NCI-H226 (cell line): Measurements from ENCODE around the gene CAMKK1.

Source experiments
- DNase-seq: peaks from one replicate; pipeline ENCODE4 v3.0.0-alpha.2; 2015

The CAMKK1 gene

DNA sequence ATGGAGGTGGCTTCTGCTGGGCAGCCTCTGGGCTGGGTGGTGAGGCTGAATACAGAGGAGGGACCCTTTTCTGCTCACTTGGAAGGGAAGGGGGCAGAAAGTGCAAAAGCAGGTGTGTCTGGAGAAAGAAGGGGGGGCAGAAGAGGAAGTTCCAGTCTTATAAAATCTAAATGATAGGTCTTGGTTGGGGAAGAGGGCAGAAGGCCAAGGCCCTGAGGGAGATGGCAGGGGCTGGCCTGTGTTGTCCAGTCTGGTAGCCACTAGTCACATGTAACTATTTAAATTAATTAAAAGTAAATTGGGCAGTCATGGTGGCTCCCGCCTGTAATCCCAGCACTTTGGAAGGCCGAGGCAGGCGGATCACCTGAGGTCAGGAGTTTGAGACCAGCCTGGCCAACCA lies 2.5 kb upstream of the CAMKK1 start:
- no peak for DNase-seq

DNA sequence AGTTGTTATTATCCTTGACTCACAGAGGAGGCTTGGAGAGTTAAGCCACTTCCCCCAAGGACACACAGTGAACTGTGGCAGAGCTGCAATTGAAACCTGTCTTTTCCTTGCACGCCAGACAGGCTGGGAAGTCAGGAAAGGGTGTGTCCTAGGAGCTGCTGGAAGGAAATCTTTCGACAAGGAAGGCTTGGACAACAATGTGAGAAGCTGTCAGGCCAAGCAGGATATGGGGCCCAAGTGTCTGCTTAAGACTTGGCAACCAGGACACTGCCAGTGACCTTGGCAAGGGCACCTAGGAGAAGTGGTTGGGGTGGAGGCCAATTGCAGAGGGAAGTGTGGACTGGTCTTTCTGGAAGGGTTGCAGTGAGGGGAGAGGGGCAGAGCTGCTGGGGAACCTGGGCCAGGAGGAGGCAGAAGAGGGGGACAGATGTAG lies 2.1 kb upstream of the CAMKK1 start:
- DNase-seq, result peak; percentile 46

- DNase-seq, result no peak
Observed at GRCh38 chr17:3894188-3894587, 1.3 kb upstream of the CAMKK1 start.

DNA sequence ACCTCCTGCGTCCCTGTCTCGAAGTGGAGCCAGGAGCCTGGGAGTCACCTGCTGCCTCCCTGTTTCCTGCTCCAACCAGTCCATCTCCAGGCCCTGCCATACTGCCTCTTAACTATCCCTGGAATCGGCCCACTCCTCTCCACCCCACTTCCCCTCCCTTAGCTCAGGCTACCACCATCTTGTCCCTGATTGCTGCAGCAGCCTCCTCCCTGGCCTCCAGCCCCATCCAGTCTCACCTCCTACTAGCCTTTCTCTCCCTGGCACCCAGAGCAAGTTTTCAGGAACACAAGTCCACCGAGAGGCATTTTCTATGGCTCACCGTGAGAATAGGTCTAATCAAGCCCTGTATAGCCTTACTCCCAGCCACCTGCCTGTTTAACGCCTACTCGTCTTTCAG lies 865 bp upstream of the CAMKK1 start:
- no peak for DNase-seq

DNA sequence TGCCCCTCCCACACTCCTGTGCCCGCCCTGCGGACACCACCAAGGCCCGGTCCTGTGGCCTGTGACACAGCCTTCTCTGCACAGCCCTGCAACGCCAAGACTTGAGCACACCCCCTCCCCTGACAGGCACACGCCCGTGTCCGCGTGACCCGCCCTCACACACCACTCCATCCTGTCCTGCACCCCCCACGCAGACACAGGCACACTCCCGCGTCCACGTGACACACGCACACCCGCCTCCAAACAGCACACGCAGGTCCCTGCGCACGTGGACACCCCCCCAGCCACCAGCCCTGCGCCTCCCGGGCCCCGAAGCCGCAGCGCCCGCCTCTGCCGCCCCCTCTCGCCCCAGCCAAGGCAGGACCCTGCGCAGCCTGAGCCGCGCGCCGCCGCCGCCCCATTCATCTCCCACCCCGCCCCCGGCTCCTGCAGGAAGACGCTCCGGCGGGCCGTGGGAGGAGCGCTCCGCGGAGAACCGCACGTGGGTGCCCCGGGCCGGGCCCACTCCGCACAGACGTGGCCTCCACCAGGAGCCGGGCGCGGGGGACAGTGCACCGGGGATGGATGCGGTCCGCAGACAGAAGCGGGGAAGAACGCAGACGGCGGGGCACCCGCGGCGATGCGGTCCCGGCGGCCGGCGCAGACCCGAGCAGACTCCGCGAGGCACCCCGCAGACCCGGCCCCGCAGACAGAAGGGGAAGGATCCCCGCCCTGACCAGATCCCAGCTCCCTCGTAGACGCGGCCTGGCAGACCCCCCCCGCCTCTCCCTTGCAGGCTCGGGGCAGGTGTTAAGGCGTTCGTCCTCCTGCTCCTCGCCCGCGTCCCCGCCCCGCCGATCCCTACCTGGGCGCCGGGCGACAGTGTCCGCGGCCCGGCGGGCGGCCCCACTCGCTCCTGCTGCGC lies 506 bp downstream of the CAMKK1 start:
- DNase-seq, result peak; percentile 52

- DNase-seq, result no peak
Observed at GRCh38 chr17:3891626-3892094, 1.2 kb downstream of the CAMKK1 start.

GRCh38 chr17:3890878-3891219 lies 2.0 kb downstream of the CAMKK1 start:
- DNase-seq, result no peak

- peak; percentile 80 for DNase-seq
Observed at GRCh38 chr17:3890082-3890877, 2.6 kb downstream of the CAMKK1 start.

GRCh38 chr17:3889325-3890012 lies 3.4 kb downstream of the CAMKK1 start:
- DNase-seq, result no peak

- DNase-seq, result peak; percentile 94
Observed at GRCh38 chr17:3888343-3889171, 4.3 kb downstream of the CAMKK1 start.

GRCh38 chr17:3887804-3888203 lies 5.0 kb downstream of the CAMKK1 start:
- DNase-seq, result no peak

- no peak for DNase-seq
Observed at GRCh38 chr17:3887394-3887793, 5.5 kb downstream of the CAMKK1 start.

- no peak for DNase-seq
Observed at GRCh38 chr17:3886776-3887175, 6.1 kb downstream of the CAMKK1 start.

DNA sequence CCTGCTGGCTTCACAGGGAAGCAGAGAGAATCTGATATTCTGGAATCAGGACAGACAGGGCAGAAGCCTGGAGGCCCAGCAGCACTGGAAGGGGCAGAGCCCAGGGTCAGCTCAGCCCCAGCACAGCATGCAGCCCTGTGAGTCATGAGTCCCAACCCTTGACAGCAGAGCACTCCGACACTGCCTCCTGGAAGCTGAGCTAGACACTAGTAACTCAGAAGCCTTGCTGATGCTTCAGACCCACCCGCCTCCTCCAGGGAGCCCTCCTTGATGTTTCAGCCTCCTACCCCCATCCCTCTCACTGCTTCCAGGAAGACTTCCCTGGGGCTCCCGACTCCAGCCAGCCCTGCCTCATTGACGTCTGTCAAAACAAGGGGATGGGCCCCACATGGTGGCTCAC lies 6.9 kb downstream of the CAMKK1 start:
- DNase-seq, result peak; percentile 56

DNA sequence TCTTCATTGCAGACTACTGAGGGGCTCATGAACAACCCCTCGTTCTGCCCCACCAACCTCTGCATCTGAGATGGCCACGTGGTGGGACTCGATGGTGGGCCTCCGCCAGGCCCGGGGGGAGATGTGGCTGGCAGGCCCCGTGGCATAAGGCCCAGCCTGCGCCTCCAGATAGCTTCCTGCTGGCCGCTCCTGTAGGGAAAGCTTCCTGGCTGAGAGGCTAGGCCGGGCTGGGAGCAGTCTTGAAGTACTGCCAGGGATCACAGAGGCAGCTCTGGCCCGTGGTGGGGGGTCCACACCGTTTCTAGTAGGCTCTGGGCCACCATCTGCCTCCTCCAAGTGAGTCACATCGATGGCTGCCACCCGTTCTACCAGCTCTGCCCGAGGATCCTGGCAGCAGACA lies 7.6 kb downstream of the CAMKK1 start:
- no peak for DNase-seq

DNA sequence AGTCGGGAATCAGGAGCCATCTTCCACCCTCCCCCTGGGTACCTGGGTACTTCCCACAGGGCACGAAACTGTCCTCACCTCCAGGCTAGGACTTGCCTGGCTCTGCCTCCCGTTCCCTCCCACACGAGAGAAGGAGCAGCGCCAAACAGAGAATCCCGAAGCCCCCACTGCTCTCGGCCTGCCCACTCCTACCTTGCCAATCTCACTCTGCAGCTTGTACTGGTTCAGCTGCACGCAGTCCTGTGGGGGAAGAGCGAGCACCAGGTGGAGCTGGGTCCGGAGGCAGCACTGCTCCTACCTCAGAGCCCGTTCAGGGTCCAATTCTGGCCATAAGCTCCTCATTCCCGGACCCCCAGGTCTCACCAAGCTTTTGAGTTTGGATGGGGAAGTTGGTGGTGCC lies 8.7 kb downstream of the CAMKK1 start:
- DNase-seq, result no peak

GRCh38 chr17:3882276-3882675 lies 10.6 kb downstream of the CAMKK1 start:
- no peak for DNase-seq

GRCh38 chr17:3880983-3881382 lies 11.9 kb downstream of the CAMKK1 start:
- DNase-seq, result no peak

DNA sequence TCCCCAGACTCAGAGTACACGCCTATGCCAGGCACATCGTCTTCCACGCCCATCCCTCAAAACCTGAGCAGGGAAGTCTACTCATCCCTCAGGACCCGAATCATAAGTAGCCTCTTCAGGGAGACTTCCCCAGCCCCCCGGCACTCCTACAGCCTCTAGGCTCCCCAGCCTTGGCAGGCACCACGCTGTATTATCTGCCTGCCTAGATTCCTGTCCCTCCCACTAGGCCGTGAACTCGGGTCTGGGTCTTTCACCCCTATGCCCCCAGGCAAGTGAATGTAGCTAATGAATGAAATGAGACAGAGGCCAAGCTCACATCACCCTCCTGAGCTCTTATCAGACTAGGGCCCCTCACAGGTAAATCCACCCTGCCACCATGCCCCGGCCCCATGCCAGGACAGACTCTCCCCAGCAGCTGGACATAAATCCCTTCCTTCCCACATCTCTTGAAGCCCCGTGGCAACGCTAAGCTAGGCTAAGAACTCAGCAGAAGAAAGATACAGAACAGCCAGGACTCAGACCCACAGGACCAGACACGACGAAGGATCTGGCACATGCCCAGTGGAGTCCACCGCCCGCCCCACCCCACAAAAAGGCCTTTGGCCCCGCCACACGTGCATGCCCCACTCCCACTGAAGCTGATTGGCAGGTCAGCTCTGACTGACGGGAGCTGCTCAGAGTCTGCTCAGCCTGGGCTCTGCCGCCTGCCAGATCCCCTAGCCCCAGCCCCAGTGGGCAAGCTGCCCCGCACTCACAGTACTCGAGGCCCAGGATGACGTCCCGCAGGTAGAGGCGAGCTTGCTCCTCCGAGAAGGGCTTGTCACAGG lies 13.0 kb downstream of the CAMKK1 start:
- DNase-seq, result no peak

DNA sequence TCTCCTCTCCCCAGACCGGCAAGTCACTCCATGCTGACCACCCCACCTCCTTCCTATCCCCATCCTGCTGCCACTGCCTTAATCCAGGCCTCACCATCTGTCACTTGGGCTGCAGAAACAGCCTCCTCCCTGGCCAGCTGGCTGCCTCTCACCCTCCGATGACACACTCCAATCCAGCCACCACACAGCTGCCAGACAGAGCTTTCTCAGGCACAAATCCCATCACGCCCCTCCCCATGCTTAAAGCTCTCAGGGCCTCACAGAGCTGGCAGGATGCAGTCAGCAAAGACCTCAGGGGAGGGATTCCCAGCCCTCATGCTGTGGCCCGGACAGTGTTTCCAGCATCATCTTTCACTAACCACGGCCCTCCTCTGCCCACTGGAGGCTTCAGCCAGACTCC lies 13.7 kb downstream of the CAMKK1 start:
- peak; percentile 39 for DNase-seq

- DNase-seq, result no peak
Observed at GRCh38 chr17:3877220-3877619, 15.6 kb downstream of the CAMKK1 start.

DNA sequence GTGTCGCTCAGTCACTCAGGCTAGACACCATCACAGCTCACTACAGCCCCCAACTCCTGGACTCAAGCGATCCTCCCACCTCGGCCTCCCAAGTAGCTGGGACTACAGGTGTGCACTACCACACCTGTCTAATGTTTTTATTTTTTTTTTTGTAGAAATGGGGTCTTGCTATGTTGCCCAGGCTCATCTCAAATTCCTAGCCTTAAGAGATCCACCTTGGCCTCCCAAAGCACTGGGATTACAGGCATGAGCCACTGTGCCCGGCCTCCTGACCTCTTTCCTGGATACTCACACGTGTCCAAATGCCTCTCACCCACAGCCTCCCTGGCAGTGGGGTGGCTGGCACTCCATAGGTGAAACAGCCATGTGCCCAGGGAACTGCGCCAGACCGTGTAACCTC lies 17.5 kb downstream of the CAMKK1 start:
- no peak for DNase-seq
